PFSK-1 (cell line): Measurements from ENCODE around the gene NRL.

Source experiments
- POLR2AphosphoS5 ChIP-seq: IDR thresholded peaks from 2 replicates; pipeline ENCODE4 v1.6.1; 2012; ENCODE audit warnings: low read depth, mild to moderate bottlenecking, control low read depth, low read length, moderate library complexity
- SIN3A ChIP-seq: IDR thresholded peaks from 2 replicates; pipeline ENCODE4 v1.6.1; 2012; ENCODE audit warnings: mild to moderate bottlenecking, low read length, moderate library complexity, borderline replicate concordance; ENCODE audit not compliant: insufficient read depth
- TAF1 ChIP-seq: IDR thresholded peaks from 2 replicates; pipeline ENCODE4 v1.6.1; 2012; ENCODE audit warnings: low read length, control low read depth, borderline replicate concordance; ENCODE audit not compliant: insufficient read depth

DNA sequence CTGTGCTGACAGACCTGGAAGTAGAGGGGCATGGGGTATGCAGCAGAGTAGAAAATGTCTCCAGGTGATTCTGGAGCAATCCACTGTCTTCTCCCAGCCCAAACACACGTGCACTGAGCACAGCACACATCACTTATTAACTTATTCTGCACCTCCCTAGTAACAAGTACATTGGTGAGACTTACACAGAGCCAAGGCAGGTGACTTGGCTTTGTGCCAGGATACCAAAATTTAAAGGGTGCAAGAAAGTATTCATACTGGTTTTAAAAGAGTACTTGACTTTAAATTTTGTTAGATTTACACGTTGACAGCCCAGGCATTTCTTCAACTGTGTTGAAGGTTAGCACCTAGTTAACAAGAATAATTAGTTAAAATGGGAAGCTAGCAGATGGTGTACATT lies 74.1 kb downstream of the NRL start:
- TF ChIP-seq SIN3A, result no peak
- TF ChIP-seq POLR2AphosphoS5, result no peak
- no peak for TF ChIP-seq TAF1
